CD4-positive, alpha-beta T cell (primary cell): ENCODE measurements around the gene PLD4. TPM values are rescaled to one million over a fixed set of nuclear protein-coding genes. Genes with fewer than 3 reads are reported as not detected.
A peak's percentile ranks its signal among the peaks of the same experiment; 100 is the strongest.

Experiments used
- ATAC-seq: fragments of 200-7000 bp; cut with Tn5 transposase; one replicate; pipeline ENCODE4 v1.10.0; 2022; ENCODE audit warnings: mild to moderate bottlenecking; ENCODE audit not compliant: poor library complexity
- CTCF ChIA-PET: fragments of 350-600 bp; sonication (Branson Sonifier 250); formaldehyde crosslinking; loops from one replicate; lab custom pipeline; 2021; ENCODE audit warnings: antibody characterized with exemption, inconsistent platforms; lab: Charles Lee
- POLR2A ChIA-PET: fragments of 350-600 bp; sonication (Branson Sonifier 250); formaldehyde crosslinking; loops from one replicate; lab custom pipeline; 2021; ENCODE audit warnings: antibody characterized with exemption, inconsistent platforms; lab: Charles Lee
- DNase-seq, 14 experiments: peaks; one replicate each; pipeline ENCODE4 v3.0.0-alpha.2; 2013 to 2020; ENCODE audit warnings: mixed read lengths in 2 of 14
- H3K27ac ChIP-seq, 2 donors: one replicate each; pipeline versions ENCODE4 v1.5.1 to v1.7.0; 2013; ENCODE audit warnings: low read length in 2 of 2, low read depth in 1 of 2, mild to moderate bottlenecking in 1 of 2
- H3K27me3 ChIP-seq, 2 experiments: 1 replicate in 1 of 2; 2 replicates in 1 of 2; pipeline versions ENCODE4 v1.6.1 to v1.7.0; 2013; ENCODE audit warnings: low read length in 2 of 2, control low read depth in 1 of 2, mild to moderate bottlenecking in 1 of 2, moderate library complexity in 1 of 2; ENCODE audit not compliant: insufficient read depth in 2 of 2, control insufficient read depth in 1 of 2
- H3K36me3 ChIP-seq: one replicate; pipeline ENCODE4 v1.6.1; 2013; ENCODE audit warnings: low read length, control low read depth; ENCODE audit not compliant: insufficient read depth
- H3K4me1 ChIP-seq: one replicate; pipeline ENCODE4 v1.6.1; 2013; ENCODE audit warnings: low read length, control low read depth; ENCODE audit not compliant: insufficient read depth
- H3K4me3 ChIP-seq: one replicate; pipeline ENCODE4 v1.5.1; 2013; ENCODE audit warnings: mild to moderate bottlenecking, low read length, moderate library complexity
- H3K9me3 ChIP-seq, 2 experiments: 1 replicate in 1 of 2; 2 replicates in 1 of 2; pipeline versions ENCODE4 v1.6.1 to v1.7.0; 2013; ENCODE audit warnings: low read length in 2 of 2, mild to moderate bottlenecking in 2 of 2, control low read depth in 1 of 2, moderate library complexity in 1 of 2; ENCODE audit not compliant: control insufficient read depth in 1 of 2, insufficient read depth in 1 of 2
- H3K27ac Mint-ChIP-seq: one replicate; pipeline ENCODE4 v1.8.0; 2020; ENCODE audit warnings: mixed read lengths
- H3K27me3 Mint-ChIP-seq: one replicate; pipeline ENCODE4 v1.8.0; 2021; ENCODE audit warnings: mixed read lengths
- H3K36me3 Mint-ChIP-seq: one replicate; pipeline ENCODE4 v1.8.0; 2021; ENCODE audit warnings: low read depth, mixed read lengths
- H3K4me1 Mint-ChIP-seq: one replicate; pipeline ENCODE4 v1.8.0; 2021; ENCODE audit warnings: low read depth, mixed read lengths
- H3K4me3 Mint-ChIP-seq: one replicate; pipeline ENCODE4 v1.8.0; 2020; ENCODE audit warnings: mild to moderate bottlenecking, mixed read lengths
- H3K9me3 Mint-ChIP-seq: one replicate; pipeline ENCODE4 v1.8.0; 2020; ENCODE audit warnings: mixed read lengths
- CTCF ChIP-seq: fragments of 200-600 bp; IDR thresholded peaks from one replicate; pipeline ENCODE4 v1.8.0; 2022; ENCODE audit warnings: antibody characterized with exemption, mild to moderate bottlenecking
- intact Hi-C, 2 experiments: fragments of 100-400 bp; cut with DNase I in 1 of 2; cut with micrococcal nuclease in 1 of 2; formaldehyde crosslinking; loops; one replicate each; pipeline versions ENCODE4 v1.15.1 to v1.9.0; 2023 to 2025; cut with DNase I, micrococcal nuclease
- total RNA-seq, 174 experiments: library from RNA in 2 of 174; stranded (reverse) in 2 of 174; gene quantifications; one replicate each; pipeline ENCODE4 v1.2.3 and lab custom pipeline; 2021 to 2026

The PLD4 gene
- total RNA-seq, 2 experiments from 2014 or later: 1.6 to 2.1 TPM

DNA sequence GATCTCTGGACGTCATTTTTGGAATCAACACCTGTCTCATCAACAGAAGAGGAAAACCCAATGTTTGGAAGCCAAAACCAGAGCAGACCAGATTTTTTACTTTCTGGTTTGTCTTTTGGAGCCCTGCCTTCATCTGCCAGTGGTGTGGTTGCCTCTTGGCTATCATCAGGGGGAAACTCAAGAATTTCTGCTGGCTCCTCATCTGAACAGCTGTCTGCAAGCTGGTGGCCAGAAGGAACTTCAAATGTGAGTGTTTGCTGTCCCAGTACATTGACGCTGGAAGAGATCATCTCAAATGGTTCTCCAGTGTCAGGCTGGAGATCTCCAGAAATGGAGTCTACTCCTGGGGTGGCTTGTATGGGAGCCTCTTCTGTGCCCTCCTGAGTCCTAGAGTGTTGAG is 13.8 kb downstream of the PLD4 start:
- POLR2A ChIA-PET: no interaction called here
- H3K27ac ChIP-seq: no peak overlapping the region
- CTCF ChIA-PET: no interaction called here
- H3K27me3 ChIP-seq: peaks cover 0 to 13% of the 10 kb centered on the region in 2 experiments
- no peaks in the 10 kb centered on the region for H3K9me3 Mint-ChIP-seq
- no peak overlapping the region for H3K27ac Mint-ChIP-seq
- peaks cover 5% of the 10 kb centered on the region for H3K4me1 Mint-ChIP-seq
- H3K27me3 Mint-ChIP-seq: peaks cover 21% of the 10 kb centered on the region
- intact Hi-C loops: no loop called here
- H3K36me3 Mint-ChIP-seq: no peaks in the 10 kb centered on the region
- H3K4me1 ChIP-seq: peaks cover 3% of the 10 kb centered on the region
- TF ChIP-seq CTCF: no peak
- DNase-seq (no peak), ATAC-seq (no peak)
- no peaks in the 10 kb centered on the region for H3K9me3 ChIP-seq
- no peak overlapping the region for H3K4me3 ChIP-seq
- H3K36me3 ChIP-seq: no peaks in the 10 kb centered on the region
- no peak overlapping the region for H3K4me3 Mint-ChIP-seq

DNA sequence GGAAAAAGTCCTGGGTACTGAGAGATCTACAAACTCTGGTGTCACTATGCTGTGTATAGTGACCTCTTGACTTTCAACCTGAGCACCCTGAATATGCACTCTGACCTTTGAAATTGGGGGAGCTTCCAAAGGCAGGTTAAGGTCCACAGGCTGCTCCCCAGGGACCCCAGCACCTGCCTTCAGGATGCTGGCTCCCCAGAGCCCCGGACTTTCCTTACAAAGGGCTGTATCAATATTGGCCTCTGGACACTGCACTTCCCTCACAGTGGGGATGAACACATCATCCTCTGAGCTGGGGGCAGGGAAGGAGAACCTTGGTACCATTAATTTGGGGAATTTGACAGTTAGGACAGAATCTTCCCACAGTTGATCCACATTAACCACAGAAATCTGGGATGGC is 14.3 kb downstream of the PLD4 start:
- H3K4me1 Mint-ChIP-seq: peaks cover 5% of the 10 kb centered on the region
- no peak for ATAC-seq
- CTCF ChIA-PET: no interaction called here

DNA sequence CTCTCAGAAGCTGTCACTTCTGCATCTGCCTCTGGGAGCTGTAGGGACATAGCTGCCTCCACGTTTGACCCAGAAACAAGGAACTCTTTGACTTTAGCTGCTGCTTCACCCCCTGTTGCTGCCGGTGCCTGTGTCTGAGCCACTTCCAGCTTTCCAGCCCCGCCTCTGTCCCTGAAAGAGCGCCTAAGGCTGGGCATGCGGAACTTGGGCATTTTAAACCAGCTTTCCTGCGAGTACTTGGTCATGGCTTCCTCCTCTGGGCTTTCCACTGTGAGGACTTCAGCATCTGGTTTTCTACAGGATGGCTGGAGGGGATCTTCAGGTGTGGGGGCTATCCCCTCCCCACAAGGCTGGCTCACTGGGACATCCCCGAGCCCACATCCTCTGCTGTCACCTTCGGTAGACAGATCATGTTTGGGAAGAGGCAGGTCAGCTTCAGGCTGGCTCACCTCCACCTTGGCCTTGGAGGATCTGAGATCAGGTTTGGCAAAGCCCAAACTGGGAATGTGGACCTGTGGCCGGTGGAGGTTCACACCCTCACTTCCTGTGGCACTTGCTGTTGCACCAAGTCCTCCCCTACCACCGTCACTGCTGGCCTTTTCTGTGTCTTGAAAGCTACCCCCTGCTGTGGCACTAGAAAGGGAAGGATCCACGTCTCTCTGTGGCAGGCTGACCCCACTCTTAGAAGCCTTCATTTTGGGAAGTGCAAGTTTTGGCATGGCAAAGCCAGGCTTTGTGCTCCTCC is 15.2 kb downstream of the PLD4 start:
- Mint-ChIP-seq H3K27me3 (peaks cover 15% of the 10 kb centered on the region), H3K9me3 (no peaks in the 10 kb centered on the region), H3K36me3 (no peaks in the 10 kb centered on the region), H3K27ac (no peak overlapping the region), H3K4me1 (no peaks in the 10 kb centered on the region), H3K4me3 (no peak overlapping the region)
- no peak for TF ChIP-seq CTCF
- Histone ChIP-seq H3K36me3 (no peaks in the 10 kb centered on the region), H3K9me3 (no peaks in the 10 kb centered on the region), H3K4me3 (no peak overlapping the region), H3K27ac (no peak overlapping the region), H3K27me3 (peaks cover 0 to 13% of the 10 kb centered on the region in 2 experiments), H3K4me1 (no peaks in the 10 kb centered on the region)
- POLR2A ChIA-PET: no interaction called here
- CTCF ChIA-PET: no interaction called here
- DNase-seq (peak in 1 of 14 experiments; percentile 3), ATAC-seq (no peak)
- intact Hi-C loops: no loop called here

More for the DNA sequence above, 14.3 kb downstream of the PLD4 start:
- Mint-ChIP-seq H3K4me3 (no peak overlapping the region), H3K27me3 (peaks cover 21% of the 10 kb centered on the region), H3K36me3 (no peaks in the 10 kb centered on the region), H3K27ac (no peak overlapping the region), H3K9me3 (no peaks in the 10 kb centered on the region)
- H3K36me3 ChIP-seq: no peaks in the 10 kb centered on the region
- DNase-seq: no peak
- no peaks in the 10 kb centered on the region for H3K9me3 ChIP-seq
- TF ChIP-seq CTCF: no peak
- H3K4me1 ChIP-seq: peaks cover 3% of the 10 kb centered on the region
- H3K4me3 ChIP-seq: no peak overlapping the region
- intact Hi-C loops: no loop called here
- no peak overlapping the region for H3K27ac ChIP-seq
- H3K27me3 ChIP-seq: peaks cover 0 to 13% of the 10 kb centered on the region in 2 experiments
- POLR2A ChIA-PET: no interaction called here
